GM18502 (cell line): ENCODE results near the gene BEND6.

Source experiments
- ATAC-seq: cut with Tn5 transposase; IDR thresholded peaks from one replicate; pipeline ENCODE4 v1.9.1; 2021; ENCODE audit warnings: mild to moderate bottlenecking; ENCODE audit not compliant: unreplicated experiment, poor library complexity

BEND6 gene

GRCh38 chr6:57074383-57074782, 119.5 kb downstream of the BEND6 start:
- no peak for ATAC-seq

GRCh38 chr6:57075092-57075491, 120.2 kb downstream of the BEND6 start:
- ATAC-seq = no peak
